Activated CD4-positive, alpha-beta T cell treated with anti-CD3 and anti-CD28 coated beads, Interleukin-2, amount 50 U/mL, for 1 hour (primary cell): ENCODE measurements around the gene MRPS27.

ENCODE experiments used
- DNase-seq: peaks from one replicate; pipeline ENCODE4 v3.0.0-alpha.2; 2020

Gene MRPS27

GRCh38 chr5:72286798-72287197 lies 33.2 kb downstream of the MRPS27 start:
- no peak for DNase-seq

GRCh38 chr5:72285424-72285821 lies 34.6 kb downstream of the MRPS27 start:
- no peak for DNase-seq

- DNase-seq: no peak
Measured at GRCh38 chr5:72284559-72285423, 35.2 kb downstream of the MRPS27 start.

- no peak for DNase-seq
Measured at GRCh38 chr5:72283358-72283757, 36.7 kb downstream of the MRPS27 start.

GRCh38 chr5:72282878-72283277 lies 37.2 kb downstream of the MRPS27 start:
- no peak for DNase-seq

- no peak for DNase-seq
Measured at GRCh38 chr5:72281764-72282499, 38.1 kb downstream of the MRPS27 start.

GRCh38 chr5:72281430-72281763 lies 38.6 kb downstream of the MRPS27 start:
- no peak for DNase-seq

GRCh38 chr5:72280581-72281069 lies 39.4 kb downstream of the MRPS27 start:
- no peak for DNase-seq

- DNase-seq: no peak
Measured at GRCh38 chr5:72276219-72276752, 43.8 kb downstream of the MRPS27 start.

- DNase-seq: no peak
Measured at GRCh38 chr5:72273547-72273946, 46.5 kb downstream of the MRPS27 start.

- no peak for DNase-seq
Measured at GRCh38 chr5:72272398-72272797, 47.6 kb downstream of the MRPS27 start.

GRCh38 chr5:72271702-72272101 lies 48.3 kb downstream of the MRPS27 start:
- no peak for DNase-seq

- no peak for DNase-seq
Measured at GRCh38 chr5:72270037-72270436, 50.0 kb downstream of the MRPS27 start.

GRCh38 chr5:72269411-72269780 lies 50.6 kb downstream of the MRPS27 start:
- DNase-seq: no peak

- peak; percentile 32 for DNase-seq
Measured at GRCh38 chr5:72268753-72269410, 51.2 kb downstream of the MRPS27 start.

GRCh38 chr5:72268260-72268659 lies 51.8 kb downstream of the MRPS27 start:
- DNase-seq: no peak

GRCh38 chr5:72267685-72268084 lies 52.4 kb downstream of the MRPS27 start:
- no peak for DNase-seq

GRCh38 chr5:72266862-72267261 lies 53.2 kb downstream of the MRPS27 start:
- no peak for DNase-seq

GRCh38 chr5:72265032-72265877 lies 54.8 kb downstream of the MRPS27 start:
- no peak for DNase-seq

- DNase-seq: no peak
Measured at GRCh38 chr5:72256536-72256935, 63.5 kb downstream of the MRPS27 start.

GRCh38 chr5:72255670-72256069 lies 64.4 kb downstream of the MRPS27 start:
- DNase-seq: no peak

GRCh38 chr5:72255237-72255636 lies 64.8 kb downstream of the MRPS27 start:
- no peak for DNase-seq
